Lower leg skin (tissue), 3 donors: ENCODE data around the gene EXOSC7.

Source experiments
- POLR2A ChIP-seq, 2 donors: fragments of 450-650 bp; IDR thresholded peaks; one replicate each; pipeline ENCODE4 v1.6.1; 2016 to 2017; ENCODE audit warnings: antibody characterized with exemption in 2 of 2, mild to moderate bottlenecking in 1 of 2, moderate library complexity in 1 of 2
- TF ChIP-seq, protein P1 (sequence below), 3 donors: fragments of 450-650 bp; IDR thresholded peaks; one replicate each; pipeline ENCODE4 v1.5.1; 2016; ENCODE audit warnings: antibody characterized with exemption in 3 of 3, mild to moderate bottlenecking in 3 of 3, moderate library complexity in 2 of 3

GRCh38 chr3:44988073-44988472, 12.0 kb downstream of the EXOSC7 start:
- TF ChIP-seq, protein P1, sequence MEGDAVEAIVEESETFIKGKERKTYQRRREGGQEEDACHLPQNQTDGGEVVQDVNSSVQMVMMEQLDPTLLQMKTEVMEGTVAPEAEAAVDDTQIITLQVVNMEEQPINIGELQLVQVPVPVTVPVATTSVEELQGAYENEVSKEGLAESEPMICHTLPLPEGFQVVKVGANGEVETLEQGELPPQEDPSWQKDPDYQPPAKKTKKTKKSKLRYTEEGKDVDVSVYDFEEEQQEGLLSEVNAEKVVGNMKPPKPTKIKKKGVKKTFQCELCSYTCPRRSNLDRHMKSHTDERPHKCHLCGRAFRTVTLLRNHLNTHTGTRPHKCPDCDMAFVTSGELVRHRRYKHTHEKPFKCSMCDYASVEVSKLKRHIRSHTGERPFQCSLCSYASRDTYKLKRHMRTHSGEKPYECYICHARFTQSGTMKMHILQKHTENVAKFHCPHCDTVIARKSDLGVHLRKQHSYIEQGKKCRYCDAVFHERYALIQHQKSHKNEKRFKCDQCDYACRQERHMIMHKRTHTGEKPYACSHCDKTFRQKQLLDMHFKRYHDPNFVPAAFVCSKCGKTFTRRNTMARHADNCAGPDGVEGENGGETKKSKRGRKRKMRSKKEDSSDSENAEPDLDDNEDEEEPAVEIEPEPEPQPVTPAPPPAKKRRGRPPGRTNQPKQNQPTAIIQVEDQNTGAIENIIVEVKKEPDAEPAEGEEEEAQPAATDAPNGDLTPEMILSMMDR (IDR thresholded peaks at IDR 0.05): no peak
- no peak for TF ChIP-seq POLR2A (IDR thresholded peaks at IDR 0.05)
